HG03039 (cell line): ENCODE results near the gene TMEM37.

Experiments used
- ATAC-seq: cut with Tn5 transposase; IDR thresholded peaks from one replicate; pipeline ENCODE4 v1.9.1; 2021; ENCODE audit warnings: mild to moderate bottlenecking, moderate library complexity; ENCODE audit not compliant: unreplicated experiment

The TMEM37 gene

DNA sequence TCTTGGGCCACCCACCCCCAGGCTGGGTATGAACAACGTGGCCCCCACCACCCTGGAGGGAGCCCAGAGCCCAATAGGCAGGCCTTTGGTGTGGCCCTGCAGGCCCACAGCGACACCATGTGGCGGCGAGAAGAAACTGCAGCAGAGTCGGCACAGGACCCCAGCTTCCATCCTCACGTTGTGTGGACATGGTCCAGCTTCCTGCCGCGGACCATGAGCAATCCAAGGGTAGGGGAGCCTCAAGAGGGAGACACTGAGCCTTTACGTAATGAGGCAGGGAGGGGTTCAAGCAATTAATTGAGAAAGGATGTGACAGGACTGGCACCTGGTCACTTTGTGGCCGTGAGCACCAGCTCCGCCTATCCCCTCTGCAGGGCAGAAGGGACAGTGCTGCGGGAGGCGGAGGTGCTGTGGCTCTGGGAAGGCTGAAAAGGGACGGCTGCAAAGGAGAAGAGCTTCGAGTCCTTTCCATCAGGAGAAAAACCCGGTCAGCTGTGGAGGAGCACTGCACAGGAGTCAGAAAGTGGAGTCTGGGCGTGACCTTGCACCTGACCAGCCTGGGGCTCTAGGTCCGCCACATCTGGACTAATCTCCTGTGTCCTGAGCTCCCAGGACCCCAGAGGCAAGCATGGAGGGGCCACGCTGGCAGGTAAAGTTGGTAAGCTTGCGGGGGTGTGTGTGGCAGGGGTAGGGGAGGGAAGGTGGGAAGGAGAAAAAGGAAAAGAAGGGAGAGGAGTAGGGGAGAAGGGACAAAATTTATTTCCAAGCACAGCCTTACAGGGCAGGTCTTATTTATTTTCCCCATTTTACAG is 44.9 kb downstream of the TMEM37 start:
- peak; percentile 66 for ATAC-seq

DNA sequence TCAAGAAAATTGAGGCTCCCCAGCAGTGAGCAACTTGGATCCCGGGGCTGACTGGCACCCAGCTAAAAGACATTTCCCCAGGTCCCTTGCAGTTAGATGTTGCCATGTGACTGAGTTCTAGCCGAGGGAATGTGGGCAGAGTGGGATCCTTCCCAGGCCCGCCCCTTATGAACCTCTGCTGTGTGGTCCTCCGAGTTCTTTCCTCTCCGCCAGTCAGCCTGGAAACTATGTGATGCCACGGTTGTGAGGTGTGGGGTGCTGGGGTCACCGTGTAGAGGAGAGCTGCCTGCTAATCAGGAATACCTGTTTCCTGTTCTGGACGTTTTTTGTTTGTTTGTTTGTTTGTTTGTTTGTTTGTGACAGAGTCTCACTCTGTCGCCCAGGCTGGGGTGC is 45.5 kb downstream of the TMEM37 start:
- ATAC-seq: no peak

DNA sequence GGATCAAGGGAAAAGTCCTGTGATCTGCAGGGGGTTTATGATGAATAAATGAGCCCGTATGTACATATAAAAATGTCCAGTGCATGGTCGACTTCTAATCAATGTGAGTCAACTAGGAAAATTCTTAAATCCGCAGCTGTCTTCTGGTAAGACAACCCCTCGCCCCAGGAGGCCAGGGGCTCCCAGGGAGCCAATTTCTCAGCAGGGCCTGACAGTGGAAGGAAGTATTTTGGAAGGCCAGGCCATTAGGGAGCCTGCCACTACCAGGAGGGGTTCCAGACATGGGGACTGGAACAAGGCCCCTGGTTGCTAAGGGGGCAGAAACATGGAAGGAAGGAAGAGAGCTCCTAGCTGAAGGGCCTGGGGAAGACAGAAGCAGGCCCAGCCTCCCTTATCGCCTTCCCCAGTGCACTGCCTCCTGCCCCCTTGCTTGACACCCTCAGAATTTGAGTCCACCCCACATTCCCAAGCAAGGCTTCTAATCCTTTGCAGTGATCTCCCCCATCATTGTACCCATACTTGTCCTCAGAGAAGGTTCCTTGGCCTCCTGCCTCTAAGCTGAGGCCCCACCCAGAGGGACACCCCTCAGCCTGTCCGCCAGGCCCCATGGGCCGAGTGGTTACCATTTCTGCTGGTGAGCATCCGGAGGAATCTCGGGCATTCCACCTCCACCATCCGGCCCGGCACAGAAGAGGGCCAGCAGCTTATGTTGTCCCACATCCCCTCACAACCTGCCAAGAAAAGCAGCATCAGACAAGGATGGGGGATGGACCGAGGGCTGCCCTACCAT is 46.7 kb downstream of the TMEM37 start:
- no peak for ATAC-seq

DNA sequence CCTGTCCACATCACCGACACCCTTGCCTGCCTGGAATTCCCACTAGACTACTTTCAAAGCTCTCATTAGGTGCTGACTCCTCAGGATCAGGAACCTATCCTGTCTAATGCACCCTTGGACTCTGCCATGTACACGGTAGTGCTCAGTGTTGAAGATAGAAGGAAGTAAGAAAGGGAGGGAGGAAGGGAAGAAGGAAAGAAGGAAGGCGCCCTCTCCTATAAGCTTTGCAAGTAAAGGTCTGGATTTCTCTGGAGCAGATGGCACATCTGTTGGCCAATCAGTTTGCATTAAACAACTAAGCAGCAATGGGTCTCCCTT is 47.3 kb downstream of the TMEM37 start:
- ATAC-seq: no peak

DNA sequence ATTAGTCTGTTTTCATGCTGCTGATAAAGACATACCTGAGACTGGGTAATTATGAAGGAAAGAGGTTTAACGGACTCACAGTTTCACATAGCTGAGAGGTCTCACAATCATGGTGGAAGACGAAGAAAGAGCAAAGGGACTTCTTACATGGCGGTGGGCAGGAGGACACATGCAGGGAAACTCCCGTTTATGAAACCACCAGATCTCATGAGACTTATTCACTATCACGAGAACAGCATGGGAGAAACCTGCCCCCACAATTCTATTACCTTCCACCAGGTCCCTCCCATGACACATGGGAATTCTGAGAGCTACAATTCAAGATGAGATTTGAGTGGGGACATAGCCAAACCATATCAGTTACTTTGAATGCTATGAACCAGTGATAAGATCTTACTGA is 48.5 kb downstream of the TMEM37 start:
- no peak for ATAC-seq

DNA sequence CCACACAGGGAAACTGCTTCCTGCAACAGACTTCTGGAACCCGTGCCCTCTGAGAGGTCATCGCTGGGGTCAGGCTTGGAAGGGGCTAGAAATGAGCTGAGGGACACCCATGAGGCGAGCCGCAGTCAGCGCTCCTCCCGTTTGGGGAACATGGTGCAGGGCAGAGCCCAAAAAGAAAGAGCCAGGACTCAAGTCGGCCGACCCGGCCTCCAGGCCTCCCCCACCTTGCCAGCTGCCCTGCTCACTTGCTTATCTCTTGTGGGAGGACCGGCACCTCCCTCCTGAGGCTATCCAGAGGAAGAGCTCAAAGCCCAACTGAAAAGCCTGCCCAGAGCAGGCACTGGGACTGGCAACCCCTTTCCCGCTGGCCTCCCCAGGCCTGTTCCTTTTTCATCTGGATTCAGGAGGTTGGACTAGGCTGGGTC is 49.1 kb downstream of the TMEM37 start:
- no peak for ATAC-seq

DNA sequence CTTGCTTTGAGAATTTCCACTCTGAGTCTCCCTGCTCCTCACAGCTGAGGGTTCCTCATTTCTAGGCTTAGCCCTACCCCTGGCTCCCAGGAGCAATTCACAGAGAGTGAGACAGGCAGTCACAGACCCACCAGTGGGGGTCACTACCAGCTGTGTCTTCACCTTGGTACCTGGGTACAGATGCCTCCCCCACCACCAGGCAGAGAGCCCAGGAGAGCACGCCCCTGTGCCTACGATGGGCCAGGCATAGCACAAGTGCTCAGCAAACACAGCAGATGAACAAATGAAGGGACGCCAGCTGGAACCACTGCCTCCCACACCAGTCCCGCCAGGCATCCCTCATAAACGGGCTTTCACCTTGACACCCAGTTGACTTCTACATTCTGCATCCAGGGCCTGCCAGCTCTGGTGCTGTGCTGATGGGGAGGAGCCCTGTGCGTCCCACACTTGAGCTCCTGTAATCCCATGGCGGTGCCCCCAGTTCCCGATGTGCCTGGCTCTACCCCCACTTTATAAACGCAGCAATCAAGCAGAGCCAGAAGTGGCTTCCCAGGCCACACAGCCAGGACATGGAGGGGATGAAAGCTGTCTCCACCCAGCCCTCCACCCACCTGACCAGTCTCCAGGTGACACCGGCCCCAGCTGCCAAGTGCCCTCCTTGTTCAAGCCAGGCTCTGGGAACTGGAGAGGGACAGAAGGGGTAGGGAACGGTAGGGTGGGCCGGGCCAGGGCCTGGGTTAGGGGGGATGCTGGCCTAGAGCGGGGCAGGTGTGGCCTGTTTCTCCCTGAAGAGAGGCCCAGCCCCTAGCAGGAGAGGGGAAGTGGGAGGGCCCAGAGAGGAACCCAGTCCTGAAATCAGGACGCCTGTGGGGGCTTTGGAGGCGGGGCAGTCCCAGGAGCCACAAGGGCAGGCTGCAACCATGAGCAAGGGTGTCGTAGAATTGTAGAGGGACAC is 50.1 kb downstream of the TMEM37 start:
- no peak for ATAC-seq

DNA sequence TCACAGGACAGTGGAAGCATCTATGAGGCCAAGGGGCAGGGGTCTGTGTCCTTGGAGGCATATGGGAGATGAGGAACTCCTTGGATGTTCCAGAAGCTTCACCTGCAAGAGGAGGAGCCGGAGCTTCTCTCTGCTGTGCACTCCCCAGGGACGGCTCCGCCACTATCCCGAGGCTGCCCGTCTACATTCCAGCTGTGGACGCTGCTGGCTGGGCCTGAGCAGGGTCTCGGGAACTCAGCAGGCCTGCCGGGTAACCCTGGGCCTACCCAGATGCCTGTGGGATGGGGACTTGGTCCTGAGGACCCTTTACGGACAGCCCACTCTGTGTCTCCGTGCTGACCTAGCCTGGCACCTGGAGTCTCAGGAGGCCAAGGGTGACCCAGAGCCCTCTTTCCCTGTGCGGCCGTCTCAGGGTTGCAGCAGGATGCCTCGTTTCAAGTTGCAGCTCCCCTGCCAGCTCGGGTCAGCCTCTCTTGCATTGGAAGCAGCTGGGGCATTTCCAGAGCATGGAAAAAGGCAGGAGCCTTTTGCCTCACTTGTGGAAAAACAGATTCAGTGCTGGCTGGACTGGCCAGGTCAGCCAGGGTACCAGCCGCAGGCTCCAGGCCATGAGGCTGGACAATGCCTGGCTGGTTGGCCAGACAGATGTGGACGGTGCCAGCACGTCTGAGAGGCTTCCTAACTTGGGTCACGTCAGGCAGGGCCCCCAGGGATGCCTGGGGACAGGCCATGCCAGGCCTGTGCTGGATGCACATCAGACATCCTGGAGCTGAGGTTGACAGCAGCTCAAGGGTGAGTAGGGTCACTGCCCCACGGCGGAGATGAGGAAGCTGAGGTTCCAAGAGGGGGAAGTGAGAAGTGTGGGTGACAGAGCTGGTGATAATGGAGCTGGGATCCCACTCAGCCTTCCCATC is 51.1 kb downstream of the TMEM37 start:
- no peak for ATAC-seq

DNA sequence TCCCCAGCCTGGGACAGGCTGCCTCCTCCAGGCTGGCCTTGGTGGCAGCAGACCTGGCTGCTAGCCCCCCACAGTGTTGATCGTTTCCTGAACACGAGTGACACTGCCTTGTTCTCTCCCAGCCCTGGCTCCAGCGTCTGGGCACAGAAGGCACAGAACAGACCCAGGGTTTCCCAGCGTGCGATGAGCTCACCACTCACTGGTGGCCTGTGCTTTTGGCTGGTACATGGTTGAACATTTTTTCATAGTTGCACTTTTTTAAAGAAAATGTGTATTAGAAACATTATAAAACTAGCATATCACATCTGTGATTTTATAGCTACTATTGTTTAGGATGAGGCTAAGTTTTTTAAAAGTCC is 51.7 kb downstream of the TMEM37 start:
- ATAC-seq: no peak

DNA sequence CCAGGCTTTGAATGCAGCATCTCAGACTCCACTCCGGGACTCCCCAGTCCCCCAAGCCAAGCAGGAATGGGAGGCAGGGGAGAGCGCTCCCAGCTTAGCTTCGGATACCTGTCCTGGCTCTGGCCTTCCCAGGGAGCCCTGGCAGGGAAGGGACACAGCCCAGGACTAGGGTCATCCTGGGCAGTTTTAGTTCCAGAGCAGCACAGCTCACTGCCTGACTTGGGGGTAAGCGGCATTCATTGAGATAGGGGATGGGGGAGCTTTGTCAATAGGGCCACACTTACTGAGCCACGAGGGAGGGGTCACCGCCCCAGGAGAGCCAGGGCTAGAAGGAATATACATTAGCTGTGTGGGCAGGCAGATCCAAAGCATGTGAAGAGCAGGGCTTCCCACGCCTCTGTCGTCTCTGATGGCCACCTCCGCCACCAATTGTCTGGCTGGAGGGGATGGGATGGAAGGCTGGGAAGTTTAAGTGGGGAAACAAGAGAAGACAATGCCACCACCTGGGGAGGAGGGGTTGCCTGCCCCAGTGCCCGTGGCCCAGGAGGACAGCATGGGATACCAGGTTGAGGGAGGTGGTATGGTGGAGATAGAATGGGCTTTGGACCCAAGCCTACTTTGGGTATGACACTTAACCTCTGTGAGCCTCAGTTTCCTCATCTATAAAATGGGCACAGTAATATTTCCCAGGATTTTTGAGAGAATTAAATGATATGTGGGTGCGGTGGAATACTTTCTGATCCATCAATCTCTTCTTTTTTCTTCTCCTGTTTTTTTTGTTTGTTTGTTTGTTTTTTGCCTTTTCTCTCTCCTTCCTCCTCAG is 52.5 kb downstream of the TMEM37 start:
- no peak for ATAC-seq

DNA sequence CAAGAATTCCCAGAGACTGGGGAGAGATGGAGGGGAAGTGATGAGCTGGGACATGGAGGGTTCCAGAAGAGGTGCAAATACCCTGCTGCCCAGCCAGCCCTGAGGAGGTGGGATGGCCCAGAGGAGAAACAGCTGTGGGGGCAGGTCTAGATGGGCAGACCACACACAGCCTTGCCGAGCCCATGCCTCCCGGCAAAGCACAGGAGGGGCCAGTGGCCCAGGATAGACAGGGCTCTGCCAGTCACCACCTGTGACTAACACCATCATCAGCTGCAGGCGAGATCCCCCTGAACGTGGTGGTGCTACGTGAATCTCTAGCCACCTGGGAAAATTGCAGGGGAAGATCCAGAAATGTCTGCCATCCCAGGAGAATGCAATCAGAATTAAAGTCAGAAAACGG is 53.2 kb downstream of the TMEM37 start:
- ATAC-seq: no peak

DNA sequence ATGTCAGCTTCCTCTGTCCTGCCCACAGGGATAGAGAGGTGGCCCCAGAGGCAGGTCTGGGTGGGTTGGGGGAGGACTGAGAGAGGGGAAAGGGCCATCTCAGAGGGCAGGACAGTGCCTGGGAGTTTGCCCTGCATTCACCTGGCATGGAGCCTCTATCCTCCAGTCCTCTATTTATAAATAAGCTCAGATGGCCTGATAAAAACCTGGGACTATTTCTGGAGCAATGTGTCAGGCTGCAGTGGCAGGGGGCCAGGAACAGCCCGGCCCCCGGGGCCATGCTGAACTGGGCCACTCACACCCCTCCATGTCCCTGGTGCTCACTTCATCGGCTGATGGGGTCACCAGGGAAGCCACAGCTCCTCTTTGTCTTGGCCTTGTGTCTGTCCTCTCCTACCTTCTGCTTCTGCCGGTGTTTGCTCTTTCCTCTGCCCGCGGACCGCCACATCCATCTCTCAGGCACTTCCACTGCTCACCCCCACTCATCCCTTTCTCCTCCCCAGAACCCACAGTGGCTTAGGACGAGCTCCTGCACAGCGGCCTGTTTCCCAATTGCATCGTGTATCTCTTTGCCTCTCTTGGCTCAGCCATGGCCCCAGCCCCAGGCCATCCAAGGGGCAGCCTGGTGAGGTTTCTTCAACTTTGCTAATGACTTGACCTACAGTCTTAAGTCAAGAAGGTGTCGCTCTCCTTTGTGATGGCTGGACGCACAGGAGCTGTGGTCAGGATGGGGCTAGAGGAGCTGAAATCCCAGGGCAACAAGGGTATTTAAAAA is 53.9 kb downstream of the TMEM37 start:
- no peak for ATAC-seq

DNA sequence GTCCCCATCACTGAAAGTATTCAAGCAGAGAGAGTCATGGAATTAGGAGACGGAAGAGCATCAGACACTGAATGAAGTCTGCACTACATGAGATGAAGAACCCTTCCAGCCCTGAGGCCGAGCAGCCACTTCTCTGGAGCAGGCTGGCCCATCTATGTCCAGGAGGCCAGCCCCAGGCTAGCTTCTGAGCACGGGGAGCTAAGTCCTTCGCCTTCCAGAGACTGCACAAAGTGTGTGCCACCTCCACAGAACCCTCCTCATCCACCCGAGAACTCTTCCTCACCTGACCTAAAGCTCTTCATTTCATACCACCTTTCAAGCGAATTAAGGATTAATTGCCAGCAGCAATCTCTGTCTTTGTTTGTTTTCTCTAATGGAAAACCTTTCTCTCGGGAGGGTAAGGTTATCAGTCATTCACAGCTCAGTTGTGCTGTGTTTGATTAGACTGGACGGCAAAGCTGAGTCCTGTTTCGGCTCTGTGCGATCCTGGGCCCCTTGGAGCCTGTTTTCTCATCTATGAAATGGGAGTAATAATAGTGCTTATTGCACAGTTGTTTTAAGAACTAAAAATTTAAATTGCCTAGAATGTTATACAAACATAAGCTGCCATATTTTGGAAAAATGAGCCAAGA is 54.7 kb downstream of the TMEM37 start:
- ATAC-seq: no peak

DNA sequence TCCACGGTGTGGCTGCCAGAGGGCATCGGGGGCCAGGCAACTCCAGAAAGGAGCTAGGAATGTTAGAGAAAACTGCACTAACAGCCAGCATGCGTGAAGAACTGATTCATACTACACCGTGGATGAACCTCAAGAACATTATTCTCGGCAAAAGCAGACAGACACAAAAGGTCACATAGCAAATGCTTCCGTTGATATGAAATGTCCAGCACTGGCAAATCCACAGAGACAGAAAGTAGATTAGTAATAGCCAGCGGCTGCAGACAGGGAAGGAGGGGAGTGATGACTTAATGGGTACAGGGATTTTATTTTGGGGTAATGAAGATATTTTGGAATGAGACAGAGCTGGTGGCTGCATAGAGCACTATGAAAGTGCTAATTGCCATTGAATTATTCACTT is 55.2 kb downstream of the TMEM37 start:
- ATAC-seq: no peak

DNA sequence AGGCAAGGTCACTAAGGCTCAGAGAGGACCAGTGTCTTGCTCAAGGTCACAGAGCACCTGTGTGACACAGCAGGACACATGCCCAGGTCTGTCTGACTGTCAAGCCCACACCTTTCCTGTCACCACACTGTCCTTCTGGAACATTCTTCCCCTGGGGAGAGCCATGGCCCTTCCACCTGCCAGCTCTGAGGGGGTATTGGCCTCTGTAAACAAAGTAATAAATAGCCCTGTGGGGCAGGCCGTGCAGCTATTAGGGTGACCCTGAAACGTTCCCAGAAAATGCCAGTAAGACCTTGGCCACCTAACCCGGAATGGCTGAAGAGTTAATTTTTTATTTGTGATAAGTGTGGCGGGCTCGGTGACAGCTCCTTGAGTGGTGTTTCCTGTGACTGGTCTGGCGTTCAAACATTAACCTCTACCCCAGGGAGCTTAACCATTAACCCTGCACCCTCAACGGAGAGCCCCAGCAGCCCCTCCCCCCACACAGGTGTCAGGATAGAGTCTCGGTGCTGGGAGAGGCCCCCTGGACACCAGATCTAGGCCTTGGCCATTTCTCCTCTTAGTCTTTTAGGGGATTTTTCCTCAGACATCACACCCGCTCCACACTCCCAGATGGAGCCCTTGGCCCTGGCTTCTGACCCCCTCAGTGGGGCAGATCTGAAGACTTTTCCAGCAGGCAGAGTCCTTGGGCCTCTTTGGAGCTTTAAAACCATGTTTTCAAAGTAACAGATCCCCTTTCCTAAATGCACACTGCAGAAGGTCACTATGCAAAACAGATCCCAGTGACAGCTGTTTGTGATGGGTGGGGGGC is 56.0 kb downstream of the TMEM37 start:
- no peak for ATAC-seq
